Endodermal cell (in vitro differentiated cells): ENCODE data around the gene IL10RA. TPM values are rescaled to one million over a fixed set of nuclear protein-coding genes. Genes with fewer than 3 reads are reported as not detected.

Source experiments
- DNase-seq: peaks from one replicate; pipeline ENCODE4 v3.0.0-alpha.2; 2017
- H3K27ac ChIP-seq: 2 replicates; pipeline ENCODE4 v1.5.1; 2013; ENCODE audit warnings: mild to moderate bottlenecking, low read depth, low read length, moderate library complexity
- H3K27me3 ChIP-seq: 2 replicates; pipeline ENCODE4 v1.6.1; 2013; ENCODE audit warnings: mild to moderate bottlenecking, low read length, moderate library complexity; ENCODE audit not compliant: insufficient read depth, control insufficient read depth, poor library complexity, severe bottlenecking
- H3K36me3 ChIP-seq: 2 replicates; pipeline ENCODE4 v1.7.0; 2013; ENCODE audit warnings: mild to moderate bottlenecking, low read length, moderate library complexity; ENCODE audit not compliant: control insufficient read depth, insufficient read depth
- H3K4me1 ChIP-seq: one replicate; pipeline ENCODE4 v1.7.0; 2013; ENCODE audit warnings: low read length; ENCODE audit not compliant: control insufficient read depth, insufficient read depth
- H3K4me3 ChIP-seq: 2 replicates; pipeline ENCODE4 v1.5.1; 2013; ENCODE audit warnings: mild to moderate bottlenecking, low read length, moderate library complexity
- H3K9ac ChIP-seq: 2 replicates; pipeline ENCODE4 v1.6.1; 2013; ENCODE audit warnings: mild to moderate bottlenecking, low read length, moderate library complexity; ENCODE audit not compliant: poor library complexity, severe bottlenecking; ENCODE audit errors: extremely low read depth
- H3K9me3 ChIP-seq: 2 replicates; pipeline ENCODE4 v1.6.1; 2013; ENCODE audit warnings: mild to moderate bottlenecking, low read length, moderate library complexity; ENCODE audit not compliant: control insufficient read depth
- H3K27ac Mint-ChIP-seq: 2 replicates; pipeline ENCODE4 v1.8.0; 2020; ENCODE audit warnings: mixed read lengths
- H3K27me3 Mint-ChIP-seq: 2 replicates; pipeline ENCODE4 v1.8.0; 2021; ENCODE audit warnings: mild to moderate bottlenecking, mixed read lengths; ENCODE audit not compliant: insufficient read depth
- H3K36me3 Mint-ChIP-seq: 2 replicates; pipeline ENCODE4 v1.8.0; 2020; ENCODE audit warnings: low read depth, mixed read lengths
- H3K4me1 Mint-ChIP-seq: 2 replicates; pipeline ENCODE4 v1.8.0; 2020; ENCODE audit warnings: mixed read lengths
- H3K4me3 Mint-ChIP-seq: 2 replicates; pipeline ENCODE4 v1.8.0; 2020; ENCODE audit warnings: mild to moderate bottlenecking, moderate library complexity, mixed read lengths
- H3K9me3 Mint-ChIP-seq: 2 replicates; pipeline ENCODE4 v1.8.0; 2020; ENCODE audit warnings: mild to moderate bottlenecking, mixed read lengths
- WGBS, 2 experiments: methylation state at CpG; one replicate each; pipeline versions ENCODE4 v1.1.5 to v1.1.7; 2013; ENCODE audit warnings: missing lambda C conversion rate in 2 of 2, mixed read lengths in 1 of 2; ENCODE audit not compliant: insufficient coverage in 1 of 2, insufficient read length in 1 of 2; 5-methylcytosine and 5-hydroxymethylcytosine counted together
- total RNA-seq, 2 donors: library from RNA; stranded (reverse); fragmentation: NEBNext Ultra II Directional in 1 of 2; extraction: Animal tissue kit (Norgen Biotek cat#: 25700) in 1 of 2; gene quantifications; 2 replicates in 1 of 2; 3 replicates in 1 of 2; pipeline ENCODE4 v1.2.1, GENCODE V29; 2021
- TF ChIP-seq, protein P1 (sequence below): fragments of 200-600 bp; sonication (generic); conservative IDR thresholded peaks from 2 replicates; pipeline ENCODE4 v1.5.0; 2021; ENCODE audit warnings: antibody characterized with exemption, mild to moderate bottlenecking

IL10RA gene
- total RNA-seq, 2 donors from 2014 or later = 0.46 to 0.51 TPM

GRCh38 chr11:118002541-118003423, 16.6 kb downstream of the IL10RA start:
- WGBS, 2 experiments = 86 to 90% methylated on average over 3 to 7 of the region's 7 CpGs
- H3K27ac ChIP-seq = no peak overlapping the region

DNA sequence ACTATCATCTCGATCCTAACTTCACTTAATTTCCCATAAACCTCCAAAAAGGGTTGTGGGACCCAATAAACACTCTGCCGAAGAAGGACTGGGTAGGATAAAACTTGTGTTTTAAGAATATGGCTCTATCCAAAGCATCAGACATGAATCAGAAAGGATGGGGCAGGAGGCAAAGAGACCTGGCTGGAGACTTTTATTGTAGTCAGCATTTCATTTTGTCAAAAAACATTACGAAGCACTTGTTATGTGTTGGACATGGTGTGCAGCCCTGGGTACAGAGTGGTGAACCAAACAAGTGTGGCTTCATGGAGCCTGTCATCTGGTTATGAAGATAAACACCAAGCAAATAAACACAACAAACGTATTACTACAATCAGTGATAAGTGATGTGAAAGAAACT, 17.3 kb downstream of the IL10RA start:
- H3K4me3 ChIP-seq = no peak overlapping the region
- Mint-ChIP-seq H3K36me3 (no peaks in the 10 kb centered on the region), H3K27ac (no peak overlapping the region), H3K9me3 (peaks cover 9% of the 10 kb centered on the region), H3K27me3 (peaks cover 8% of the 10 kb centered on the region), H3K4me1 (peaks cover 6% of the 10 kb centered on the region), H3K4me3 (no peak overlapping the region)
- no peak overlapping the region for H3K9ac ChIP-seq
- H3K27ac ChIP-seq = no peak overlapping the region
- DNase-seq = no peak
- TF ChIP-seq, protein P1, sequence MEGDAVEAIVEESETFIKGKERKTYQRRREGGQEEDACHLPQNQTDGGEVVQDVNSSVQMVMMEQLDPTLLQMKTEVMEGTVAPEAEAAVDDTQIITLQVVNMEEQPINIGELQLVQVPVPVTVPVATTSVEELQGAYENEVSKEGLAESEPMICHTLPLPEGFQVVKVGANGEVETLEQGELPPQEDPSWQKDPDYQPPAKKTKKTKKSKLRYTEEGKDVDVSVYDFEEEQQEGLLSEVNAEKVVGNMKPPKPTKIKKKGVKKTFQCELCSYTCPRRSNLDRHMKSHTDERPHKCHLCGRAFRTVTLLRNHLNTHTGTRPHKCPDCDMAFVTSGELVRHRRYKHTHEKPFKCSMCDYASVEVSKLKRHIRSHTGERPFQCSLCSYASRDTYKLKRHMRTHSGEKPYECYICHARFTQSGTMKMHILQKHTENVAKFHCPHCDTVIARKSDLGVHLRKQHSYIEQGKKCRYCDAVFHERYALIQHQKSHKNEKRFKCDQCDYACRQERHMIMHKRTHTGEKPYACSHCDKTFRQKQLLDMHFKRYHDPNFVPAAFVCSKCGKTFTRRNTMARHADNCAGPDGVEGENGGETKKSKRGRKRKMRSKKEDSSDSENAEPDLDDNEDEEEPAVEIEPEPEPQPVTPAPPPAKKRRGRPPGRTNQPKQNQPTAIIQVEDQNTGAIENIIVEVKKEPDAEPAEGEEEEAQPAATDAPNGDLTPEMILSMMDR = no peak
- no peaks in the 10 kb centered on the region for H3K27me3 ChIP-seq
- H3K4me1 ChIP-seq = no peaks in the 10 kb centered on the region
- no peaks in the 10 kb centered on the region for H3K9me3 ChIP-seq
- no peaks in the 10 kb centered on the region for H3K36me3 ChIP-seq
- WGBS, 2 experiments = 73 to 100% methylated on average over 2 to 4 of the region's 4 CpGs

More at GRCh38 chr11:118002541-118003423, 16.6 kb downstream of the IL10RA start:
- Histone ChIP-seq H3K4me3 (no peak overlapping the region), H3K36me3 (no peaks in the 10 kb centered on the region), H3K9ac (no peak overlapping the region), H3K4me1 (no peaks in the 10 kb centered on the region), H3K27me3 (no peaks in the 10 kb centered on the region), H3K9me3 (no peaks in the 10 kb centered on the region)
- no peak overlapping the region for H3K27ac Mint-ChIP-seq
- H3K36me3 Mint-ChIP-seq = no peaks in the 10 kb centered on the region
- TF ChIP-seq, protein P1 = no peak
- peaks cover 8% of the 10 kb centered on the region for H3K27me3 Mint-ChIP-seq
- no peak for DNase-seq
- H3K4me3 Mint-ChIP-seq = no peak overlapping the region
- H3K9me3 Mint-ChIP-seq = peaks cover 9% of the 10 kb centered on the region
- peaks cover 6% of the 10 kb centered on the region for H3K4me1 Mint-ChIP-seq

GRCh38 chr11:118004543-118005223, 18.5 kb downstream of the IL10RA start:
- no peaks in the 10 kb centered on the region for H3K36me3 ChIP-seq
- no peaks in the 10 kb centered on the region for H3K27me3 ChIP-seq
- DNase-seq = no peak
- H3K4me3 ChIP-seq = no peak overlapping the region
- Mint-ChIP-seq H3K27me3 (peaks cover 8% of the 10 kb centered on the region), H3K4me3 (no peak overlapping the region), H3K4me1 (peaks cover 6% of the 10 kb centered on the region), H3K36me3 (no peaks in the 10 kb centered on the region), H3K27ac (no peak overlapping the region), H3K9me3 (peaks cover 9% of the 10 kb centered on the region)
- WGBS, 2 experiments = 89 to 93% methylated on average over 4 to 7 of the region's 7 CpGs
- no peaks in the 10 kb centered on the region for H3K9me3 ChIP-seq
- no peak overlapping the region for H3K9ac ChIP-seq
- no peak overlapping the region for H3K27ac ChIP-seq
- H3K4me1 ChIP-seq = no peaks in the 10 kb centered on the region
- TF ChIP-seq, protein P1 = no peak
